SK-N-MC (cell line): ENCODE measurements around the gene GPR108.
"Not testable (repeated sequence)": the region's sequence is repeated elsewhere in the genome, so short reads cannot be mapped to it uniquely, and the experiment has no call there.

Source experiments
- EZH2 ChIP-seq: fragments of 200-600 bp; sonication (generic); IDR thresholded peaks from one replicate; pipeline ENCODE4 v1.6.1; 2017; ENCODE audit warnings: antibody characterized with exemption
- FOXP2 ChIP-seq: optimal IDR thresholded peaks from 2 replicates; pipeline ENCODE3; 2011; ENCODE audit warnings: mild to moderate bottlenecking, moderate library complexity; ENCODE audit not compliant: insufficient read depth; ENCODE audit errors: extremely low read length, control extremely low read depth
- POLR2AphosphoS5 ChIP-seq: IDR thresholded peaks from 2 replicates; pipeline ENCODE4 v1.6.1; 2012; ENCODE audit warnings: mild to moderate bottlenecking, low read depth, low read length, borderline replicate concordance

DNA sequence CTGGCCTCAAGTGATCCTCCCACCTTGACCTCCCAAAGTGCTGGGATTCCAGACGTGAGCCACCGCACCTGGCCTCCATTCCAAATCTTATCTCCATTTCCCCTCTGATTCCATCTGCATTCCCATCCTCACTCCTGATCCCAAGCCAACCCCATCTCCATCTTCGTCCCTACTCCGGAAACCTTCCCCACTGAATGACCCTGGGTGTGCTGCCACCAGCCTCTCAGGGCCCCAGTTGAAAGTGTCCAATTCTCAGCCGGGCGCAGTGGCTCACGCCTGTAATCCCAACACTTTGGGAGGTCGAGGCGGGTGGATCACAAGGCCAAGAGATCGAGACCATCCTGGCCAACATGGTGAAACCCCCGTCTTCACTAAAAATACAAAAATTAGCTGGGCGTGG lies 28.5 kb downstream of the GPR108 start:
- not testable (repeated sequence) for TF ChIP-seq EZH2, POLR2AphosphoS5, FOXP2
